Osteocyte (in vitro differentiated cells): ENCODE results near the gene PPP1R11. TPM values are rescaled to one million over a fixed set of nuclear protein-coding genes. Genes with fewer than 3 reads are reported as not detected.
"Not testable (repeated sequence)": the region's sequence is repeated elsewhere in the genome, so short reads cannot be mapped to it uniquely, and the experiment has no call there.

Experiments used
- DNase-seq: peaks from one replicate; pipeline ENCODE4 v3.0.0; 2021; ENCODE audit warnings: mixed read lengths; ENCODE audit not compliant: unreplicated experiment; ENCODE audit errors: extremely low spot score
- H3K27ac Mint-ChIP-seq: one replicate; pipeline ENCODE4 v1.8.0; 2021; ENCODE audit warnings: mild to moderate bottlenecking, mixed read lengths; ENCODE audit not compliant: unreplicated experiment
- H3K27me3 Mint-ChIP-seq: one replicate; pipeline ENCODE4 v1.8.0; 2021; ENCODE audit warnings: mixed read lengths; ENCODE audit not compliant: unreplicated experiment
- H3K36me3 Mint-ChIP-seq: one replicate; pipeline ENCODE4 v1.8.0; 2021; ENCODE audit warnings: mixed read lengths; ENCODE audit not compliant: unreplicated experiment
- H3K4me1 Mint-ChIP-seq: one replicate; pipeline ENCODE4 v1.8.0; 2021; ENCODE audit warnings: mixed read lengths; ENCODE audit not compliant: unreplicated experiment
- H3K4me3 Mint-ChIP-seq: one replicate; pipeline ENCODE4 v1.8.0; 2021; ENCODE audit warnings: mild to moderate bottlenecking, moderate library complexity, mixed read lengths; ENCODE audit not compliant: unreplicated experiment
- H3K9me3 Mint-ChIP-seq: one replicate; pipeline ENCODE4 v1.8.0; 2021; ENCODE audit warnings: mixed read lengths; ENCODE audit not compliant: unreplicated experiment
- CTCF ChIP-seq: fragments of 200-600 bp; sonication (generic); IDR thresholded peaks from 2 replicates; pipeline ENCODE4 v1.5.0; 2021; ENCODE audit warnings: antibody characterized with exemption, mild to moderate bottlenecking, moderate library complexity
- total RNA-seq: library from RNA; stranded (reverse); gene quantifications from 2 replicates; pipeline ENCODE4 v1.2.1, GENCODE V29; 2021

The PPP1R11 gene
- total RNA-seq, 1 donor from 2014 or later, result 52.9 TPM

DNA sequence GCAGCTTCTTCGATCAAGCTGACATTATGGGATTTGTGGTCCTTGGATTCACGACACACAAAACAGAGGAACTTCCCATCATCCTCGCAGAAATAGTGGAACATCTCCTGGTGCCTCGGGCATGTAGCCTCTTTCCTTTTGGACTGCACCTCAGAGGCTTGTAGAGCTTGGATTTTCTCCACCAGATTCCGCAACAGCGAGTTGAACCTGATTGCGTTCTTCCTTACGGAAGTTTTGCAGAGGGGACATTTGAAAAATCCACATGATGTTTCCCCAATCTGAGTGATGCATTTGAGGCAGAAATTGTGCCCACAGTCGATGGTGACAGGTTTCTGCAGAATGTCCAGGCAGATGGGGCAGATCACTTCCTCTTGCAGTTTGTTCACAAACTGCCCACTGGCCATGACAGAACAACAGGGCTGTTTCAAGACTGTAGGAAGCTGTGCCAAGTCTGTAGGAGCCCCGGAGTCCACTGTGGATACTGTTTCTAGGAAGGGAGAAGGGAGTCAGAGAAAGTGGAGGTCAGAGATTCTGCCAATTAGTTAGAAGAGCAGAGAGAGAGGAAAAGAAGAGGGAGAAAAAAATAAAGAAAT is 45.5 kb downstream of the PPP1R11 start:
- DNase-seq, result no peak
- H3K27ac Mint-ChIP-seq, result no peak overlapping the region
- no peak overlapping the region for H3K4me3 Mint-ChIP-seq
- H3K4me1 Mint-ChIP-seq, result no peaks in the 10 kb centered on the region
- H3K36me3 Mint-ChIP-seq, result no peaks in the 10 kb centered on the region
- H3K9me3 Mint-ChIP-seq, result no peaks in the 10 kb centered on the region
- peaks cover 72% of the 10 kb centered on the region for H3K27me3 Mint-ChIP-seq
- no peak for TF ChIP-seq CTCF

DNA sequence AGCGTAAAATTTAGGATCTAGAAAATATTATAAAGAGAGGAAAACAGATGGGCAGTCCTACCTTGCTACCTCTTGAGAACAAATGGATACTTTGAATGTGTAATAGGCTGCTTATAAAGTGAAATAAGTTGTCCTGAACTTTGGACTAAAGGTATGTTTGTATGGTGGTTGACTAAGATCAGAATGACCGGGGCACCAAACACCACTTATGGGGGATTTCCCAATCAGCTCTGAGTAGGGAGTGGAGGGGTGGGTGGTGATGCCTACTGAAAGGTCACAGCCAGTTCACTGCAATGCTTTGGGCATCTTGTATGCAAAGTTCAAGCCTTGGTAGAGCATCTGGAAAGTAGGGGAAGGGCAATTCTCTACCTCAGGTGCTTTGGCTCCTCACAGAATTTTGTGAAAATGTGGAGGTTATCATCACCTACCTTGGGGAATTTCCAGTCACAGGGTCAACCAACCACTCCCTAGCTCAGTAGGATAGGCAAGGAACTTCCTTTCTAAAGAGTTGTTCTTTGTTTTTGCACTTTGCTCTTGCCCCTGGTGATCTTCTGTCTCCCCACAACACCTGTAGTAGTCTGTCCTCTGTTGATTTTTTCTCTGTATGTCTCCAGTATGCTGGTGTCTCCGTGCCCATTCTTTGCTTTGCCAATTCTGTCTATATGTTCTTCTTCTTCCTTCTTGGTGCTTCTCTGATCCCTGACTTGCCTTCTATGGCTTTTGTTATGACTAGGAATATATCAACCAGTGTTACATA is 46.2 kb downstream of the PPP1R11 start, which contains the start of gene TRIM31:
Gene TRIM31 (minus strand): TSS at position 88 of the 757 bp plus-strand sequence. CDS start 285 bp downstream, outside the sequence.
- Mint-ChIP-seq H3K9me3 (no peaks in the 10 kb centered on the region), H3K27me3 (peaks cover 69% of the 10 kb centered on the region), H3K4me1 (no peaks in the 10 kb centered on the region), H3K36me3 (no peaks in the 10 kb centered on the region), H3K27ac (no peak within 1 kb of the TSS), H3K4me3 (no peak within 1 kb of the TSS)
- DNase-seq, result no peak
- TF ChIP-seq CTCF, result no peak

DNA sequence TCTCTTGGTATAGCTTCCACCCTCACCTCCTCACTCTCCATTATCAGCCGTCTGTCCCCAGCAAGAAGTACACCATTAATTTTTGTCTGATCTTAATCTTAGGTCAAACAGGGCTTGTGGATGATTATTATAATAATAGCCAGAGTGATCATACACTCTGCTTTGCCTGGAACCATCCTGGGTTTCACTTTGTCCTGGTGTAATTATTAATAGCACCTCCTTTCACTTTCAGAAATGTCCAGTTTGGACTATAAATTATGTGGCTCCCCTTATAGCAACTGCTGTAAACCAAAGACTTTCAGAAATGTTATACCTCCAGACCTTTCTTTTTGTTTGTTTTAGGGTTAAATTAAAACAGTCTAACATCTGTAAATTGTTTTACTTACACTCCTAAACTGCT is 46.8 kb downstream of the PPP1R11 start:
- H3K27me3 Mint-ChIP-seq, result peaks cover 66% of the 10 kb centered on the region
- H3K4me1 Mint-ChIP-seq, result no peaks in the 10 kb centered on the region
- no peak for DNase-seq
- no peak for TF ChIP-seq CTCF
- no peak overlapping the region for H3K4me3 Mint-ChIP-seq
- H3K9me3 Mint-ChIP-seq, result no peaks in the 10 kb centered on the region
- no peak overlapping the region for H3K27ac Mint-ChIP-seq
- H3K36me3 Mint-ChIP-seq, result no peaks in the 10 kb centered on the region

GRCh38 chr6:30116724-30117123 is 49.7 kb downstream of the PPP1R11 start:
- no peak overlapping the region for H3K27ac Mint-ChIP-seq
- no peak overlapping the region for H3K4me3 Mint-ChIP-seq
- peaks cover 61% of the 10 kb centered on the region for H3K27me3 Mint-ChIP-seq
- no peak for TF ChIP-seq CTCF
- DNase-seq, result no peak
- no peaks in the 10 kb centered on the region for H3K36me3 Mint-ChIP-seq
- H3K9me3 Mint-ChIP-seq, result no peaks in the 10 kb centered on the region
- no peaks in the 10 kb centered on the region for H3K4me1 Mint-ChIP-seq

DNA sequence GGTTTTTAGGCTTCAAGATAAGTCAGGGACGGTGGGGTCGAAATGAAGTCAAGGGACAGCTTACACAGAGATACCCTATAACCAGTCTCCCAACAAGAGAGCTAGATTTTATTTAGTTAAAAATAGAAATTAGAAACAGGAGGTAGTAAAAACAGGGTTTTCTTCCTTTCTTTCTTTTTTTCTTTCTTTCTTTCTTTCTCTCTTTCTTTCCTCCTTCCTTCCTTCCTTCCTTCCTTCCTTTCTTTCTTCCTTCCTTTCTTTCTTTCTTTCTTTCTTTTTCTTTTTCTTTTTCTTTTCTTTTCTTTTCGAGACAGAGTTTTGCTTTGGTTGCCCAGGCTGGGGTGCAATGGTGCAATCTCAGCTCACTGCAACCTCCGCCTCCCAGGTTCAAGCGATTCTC is 51.7 kb downstream of the PPP1R11 start:
- not testable (repeated sequence) for H3K27ac Mint-ChIP-seq, H3K4me3 Mint-ChIP-seq, H3K36me3 Mint-ChIP-seq, H3K9me3 Mint-ChIP-seq, DNase-seq, H3K4me1 Mint-ChIP-seq
- peaks cover 50% of the 10 kb centered on the region for H3K27me3 Mint-ChIP-seq

Other genes with a start within 250 kb of the PPP1R11 start
- 0.32 and 0.68 TPM in 2 replicates for gene HLA-G, start 239.4 kb upstream of the PPP1R11 start, total RNA-seq
- 293 and 316 TPM in 2 replicates for gene HLA-A, start 124.7 kb upstream of the PPP1R11 start, total RNA-seq
- 20.1 and 20.4 TPM in 2 replicates for gene POLR1H, start 5.9 kb upstream of the PPP1R11 start, total RNA-seq
- not detected in 2 replicates for gene RNF39, start 8.6 kb downstream of the PPP1R11 start, total RNA-seq
- gene TRIM31, start 45.9 kb downstream of the PPP1R11 start, total RNA-seq, result not detected in 2 replicates
- not detected in 2 replicates for gene TRIM40, start 68.9 kb downstream of the PPP1R11 start, total RNA-seq
- gene TRIM10, start 94.0 kb downstream of the PPP1R11 start, total RNA-seq, result not detected in 2 replicates
- gene TRIM15, start 96.3 kb downstream of the PPP1R11 start, total RNA-seq, result not detected in 2 replicates
- 39.8 and 41.8 TPM in 2 replicates for gene TRIM26, start 146.2 kb downstream of the PPP1R11 start, total RNA-seq